WERI-Rb-1 (cell line): ENCODE results near the gene USP21.

ENCODE experiments used
- DNase-seq: peaks from one replicate; pipeline ENCODE4 v3.0.0-alpha.2; 2020
- H3K27ac ChIP-seq: fragments of 250-450 bp; sonication (Bioruptor Pico); 2 replicates; pipeline ENCODE4 v1.5.1; 2020; ENCODE audit warnings: mild to moderate bottlenecking, moderate library complexity
- H3K27me3 ChIP-seq: fragments of 250-450 bp; sonication (Bioruptor Pico); 2 replicates; pipeline ENCODE4 v1.5.1; 2021; ENCODE audit warnings: mild to moderate bottlenecking, low read depth, moderate library complexity; ENCODE audit not compliant: insufficient read depth, severe bottlenecking
- H3K36me3 ChIP-seq: fragments of 250-450 bp; sonication (Bioruptor Pico); 2 replicates; pipeline ENCODE4 v1.5.1; 2020; ENCODE audit warnings: mild to moderate bottlenecking, moderate library complexity
- H3K4me3 ChIP-seq: 2 replicates; pipeline ENCODE4 v1.5.1; 2011; ENCODE audit warnings: low read depth, mild to moderate bottlenecking, control low read depth, low read length
- H3K9me3 ChIP-seq: fragments of 250-450 bp; sonication (Bioruptor Pico); 2 replicates; pipeline ENCODE4 v1.5.1; 2021; ENCODE audit warnings: mild to moderate bottlenecking, moderate library complexity; ENCODE audit not compliant: severe bottlenecking
- TF ChIP-seq, protein P1 (sequence below): IDR thresholded peaks from 2 replicates; pipeline ENCODE4 v1.5.1; 2011; ENCODE audit warnings: low read depth, mild to moderate bottlenecking, control low read depth, inconsistent platforms, low read length

Gene USP21

DNA sequence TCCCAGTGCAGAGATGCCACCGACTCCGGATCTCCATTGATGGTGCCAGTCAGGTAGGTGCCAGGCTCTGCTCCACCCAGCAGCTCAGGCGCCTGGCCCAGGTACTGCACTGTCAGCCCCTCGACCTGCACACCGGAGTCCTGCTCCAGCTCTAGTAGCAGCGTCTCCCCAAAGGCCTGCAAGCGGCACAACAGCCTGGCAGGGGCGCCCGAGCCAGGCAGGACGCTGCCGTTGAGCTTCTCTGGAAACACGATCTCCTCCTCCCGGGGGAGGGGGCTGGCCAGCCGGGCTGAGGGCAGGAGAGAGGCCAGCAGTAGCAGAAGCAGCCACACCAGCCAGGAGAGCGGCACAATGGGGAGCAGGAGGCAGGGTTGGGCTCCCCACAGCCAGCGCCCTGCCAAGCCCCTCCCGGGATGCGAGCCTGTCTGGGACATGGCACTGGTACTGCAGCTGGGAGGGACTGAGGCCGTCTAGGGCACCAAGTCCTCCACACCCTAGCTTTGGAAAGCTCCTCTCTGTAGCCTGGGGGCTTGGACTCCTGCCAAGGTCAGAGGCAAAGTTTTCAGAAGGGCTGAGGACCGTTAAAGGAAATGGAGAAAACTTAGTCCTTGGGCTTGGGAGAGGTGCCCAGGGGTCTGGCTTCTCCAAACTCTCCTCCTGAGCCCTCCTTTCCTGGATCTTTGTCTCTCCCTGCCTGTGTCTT lies 39.0 kb downstream of the USP21 start:
- DNase-seq: peak; percentile 88
- peak overlapping the region; percentile 96 for H3K27ac ChIP-seq
- H3K36me3 ChIP-seq: peaks cover 10% of the 10 kb centered on the region
- TF ChIP-seq, protein P1, sequence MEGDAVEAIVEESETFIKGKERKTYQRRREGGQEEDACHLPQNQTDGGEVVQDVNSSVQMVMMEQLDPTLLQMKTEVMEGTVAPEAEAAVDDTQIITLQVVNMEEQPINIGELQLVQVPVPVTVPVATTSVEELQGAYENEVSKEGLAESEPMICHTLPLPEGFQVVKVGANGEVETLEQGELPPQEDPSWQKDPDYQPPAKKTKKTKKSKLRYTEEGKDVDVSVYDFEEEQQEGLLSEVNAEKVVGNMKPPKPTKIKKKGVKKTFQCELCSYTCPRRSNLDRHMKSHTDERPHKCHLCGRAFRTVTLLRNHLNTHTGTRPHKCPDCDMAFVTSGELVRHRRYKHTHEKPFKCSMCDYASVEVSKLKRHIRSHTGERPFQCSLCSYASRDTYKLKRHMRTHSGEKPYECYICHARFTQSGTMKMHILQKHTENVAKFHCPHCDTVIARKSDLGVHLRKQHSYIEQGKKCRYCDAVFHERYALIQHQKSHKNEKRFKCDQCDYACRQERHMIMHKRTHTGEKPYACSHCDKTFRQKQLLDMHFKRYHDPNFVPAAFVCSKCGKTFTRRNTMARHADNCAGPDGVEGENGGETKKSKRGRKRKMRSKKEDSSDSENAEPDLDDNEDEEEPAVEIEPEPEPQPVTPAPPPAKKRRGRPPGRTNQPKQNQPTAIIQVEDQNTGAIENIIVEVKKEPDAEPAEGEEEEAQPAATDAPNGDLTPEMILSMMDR: peak; percentile 48
- no peaks in the 10 kb centered on the region for H3K9me3 ChIP-seq
- H3K4me3 ChIP-seq: peak overlapping the region; percentile 19
- no peaks in the 10 kb centered on the region for H3K27me3 ChIP-seq

DNA sequence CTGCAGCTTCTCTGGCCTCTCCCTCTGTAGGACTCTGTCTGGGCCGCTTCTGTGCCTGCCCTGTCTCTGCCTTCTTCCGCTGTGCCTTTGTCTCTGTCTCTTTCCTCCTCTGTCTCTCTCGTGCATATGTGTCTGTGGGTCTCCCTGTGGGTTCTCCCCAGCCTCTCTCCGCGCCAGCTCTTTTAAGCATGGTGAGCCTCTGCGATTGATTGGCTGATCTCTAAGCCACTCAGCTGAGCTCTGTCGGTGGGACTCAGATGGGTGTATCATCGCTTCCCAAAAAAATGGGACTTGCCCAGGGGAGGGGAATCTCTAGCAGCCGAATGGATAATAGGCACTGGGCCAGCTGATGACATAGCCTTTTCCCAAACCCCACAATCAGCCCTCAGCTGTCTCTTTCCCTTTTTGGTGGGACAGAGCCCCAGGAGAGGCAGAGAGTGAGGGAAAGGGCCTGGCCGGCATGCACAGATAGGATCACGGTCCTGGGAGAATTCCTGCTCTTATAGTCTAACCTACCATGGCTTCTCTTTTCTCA lies 39.7 kb downstream of the USP21 start, which contains the start of gene ADAMTS4:
Gene ADAMTS4 (minus strand): TSS at position 158 of the 535 bp plus-strand sequence. CDS start 427 bp downstream, outside the sequence.
- peak; percentile 65 for DNase-seq

DNA sequence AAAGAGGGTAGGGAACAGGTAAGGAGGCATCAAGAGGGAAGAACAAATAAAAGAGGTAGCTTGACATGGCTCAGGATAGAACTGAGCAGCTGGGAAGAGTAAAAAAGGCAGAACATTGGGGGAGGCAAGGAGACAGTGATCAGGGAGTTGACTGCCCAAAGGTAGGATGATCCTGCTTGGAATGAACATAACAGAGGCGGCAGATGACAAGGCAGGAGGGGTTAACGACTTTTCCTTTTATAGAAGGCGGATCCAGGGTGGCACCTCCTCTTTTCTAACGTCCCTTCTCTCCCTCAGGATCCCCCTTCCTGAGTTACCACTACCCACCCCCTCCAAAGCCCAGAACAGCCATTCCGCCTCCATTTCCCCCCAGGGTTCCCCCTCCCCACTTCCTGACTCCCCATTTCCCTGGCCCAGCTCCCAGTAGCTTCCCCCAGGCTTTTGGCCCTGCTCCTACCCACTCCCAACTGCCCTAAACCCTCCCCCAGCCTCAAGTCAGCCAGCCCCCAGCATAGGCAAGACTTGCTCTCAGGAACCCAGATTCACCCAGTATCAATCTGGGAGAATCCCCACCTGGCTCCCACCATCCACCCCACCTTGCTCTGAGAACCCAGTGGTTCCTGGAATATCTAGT lies 40.3 kb downstream of the USP21 start:
- H3K36me3 ChIP-seq: peaks cover 19% of the 10 kb centered on the region
- no peak overlapping the region for H3K4me3 ChIP-seq
- 0 out of 2 replicates have a peak overlapping the region, but pooled peaks have one; percentile 7 for H3K27ac ChIP-seq
- no peaks in the 10 kb centered on the region for H3K9me3 ChIP-seq
- DNase-seq: no peak
- H3K27me3 ChIP-seq: no peaks in the 10 kb centered on the region
- TF ChIP-seq, protein P1: no peak

More for the DNA sequence above, 39.7 kb downstream of the USP21 start, which contains the start of gene ADAMTS4:
- Histone ChIP-seq H3K27me3 (no peaks in the 10 kb centered on the region), H3K36me3 (peaks cover 14% of the 10 kb centered on the region), H3K9me3 (no peaks in the 10 kb centered on the region), H3K4me3 (peak within 1 kb of the TSS; percentile 19), H3K27ac (peak within 1 kb of the TSS; percentile 96)
- TF ChIP-seq, protein P1: no peak

DNA sequence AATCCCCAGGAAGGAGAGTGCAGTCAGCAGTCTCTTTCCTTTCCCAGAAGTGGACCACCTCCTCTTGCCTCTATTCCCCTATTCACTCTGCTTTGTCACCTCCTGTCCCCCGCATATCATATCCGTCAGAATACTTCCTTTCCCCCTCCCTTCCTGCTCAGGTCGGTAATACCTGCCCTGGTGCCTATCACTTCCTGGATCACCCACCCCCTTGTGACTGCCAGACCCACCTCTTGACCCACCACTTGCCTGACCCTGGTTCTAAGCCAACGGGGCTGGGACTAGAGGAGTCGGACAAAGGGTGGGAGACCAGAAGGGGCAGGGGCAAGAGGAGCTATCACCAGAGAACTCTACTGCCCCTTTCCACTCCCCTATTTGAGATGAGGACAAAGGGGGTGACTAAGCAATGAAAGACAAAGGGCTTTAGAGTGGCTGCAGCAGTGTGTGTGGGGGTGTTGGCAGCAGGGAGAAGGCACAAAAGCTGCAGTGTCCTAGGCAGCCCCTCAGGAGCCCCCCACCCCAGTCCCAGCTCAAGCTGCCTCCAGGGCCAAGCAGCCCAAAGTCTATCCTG lies 41.2 kb downstream of the USP21 start:
- H3K27ac ChIP-seq: peak overlapping the region; percentile 87
- H3K36me3 ChIP-seq: peaks cover 21% of the 10 kb centered on the region
- H3K4me3 ChIP-seq: no peak overlapping the region
- no peaks in the 10 kb centered on the region for H3K27me3 ChIP-seq
- no peak for DNase-seq
- TF ChIP-seq, protein P1: no peak
- no peaks in the 10 kb centered on the region for H3K9me3 ChIP-seq

DNA sequence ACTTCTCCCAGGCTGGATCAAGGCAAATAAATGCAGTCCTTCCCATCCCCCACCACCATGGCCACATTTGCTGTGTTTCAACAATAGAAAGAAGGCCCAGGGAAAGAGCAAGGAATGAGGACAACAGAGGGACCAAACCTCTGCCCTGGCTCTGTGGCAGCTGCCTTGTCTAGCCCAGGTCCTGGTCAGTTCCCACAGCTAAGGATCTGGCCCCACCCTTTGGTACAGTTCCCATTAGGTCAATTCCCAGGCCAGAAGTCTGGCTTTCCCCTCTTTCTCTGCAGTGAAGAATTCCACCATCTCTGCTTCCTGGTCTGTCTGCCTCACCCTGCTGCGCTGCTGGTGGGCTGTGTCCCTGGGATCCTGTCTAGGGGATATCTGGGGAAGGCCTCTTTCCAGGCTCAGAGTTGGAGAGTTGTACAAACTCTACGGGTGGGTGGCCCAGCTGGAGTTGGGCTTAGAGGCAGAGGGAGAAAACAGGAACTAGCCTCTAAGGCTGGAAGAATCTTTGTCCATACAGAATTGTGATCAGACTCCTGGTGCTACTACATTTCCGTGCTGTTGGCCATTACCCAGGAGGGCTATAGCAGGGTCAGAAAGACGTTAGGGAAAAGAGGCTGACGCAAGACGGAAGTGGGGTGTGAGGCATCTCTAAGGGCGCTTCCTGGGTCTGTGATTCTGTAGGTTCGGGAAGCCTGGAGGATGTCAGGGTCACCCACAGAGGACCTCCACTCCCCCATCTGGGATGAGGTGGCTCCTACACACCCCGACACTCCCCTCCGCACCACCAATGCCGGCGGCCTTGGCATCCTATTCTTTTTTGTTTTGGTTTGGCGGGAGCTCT lies 41.9 kb downstream of the USP21 start:
- TF ChIP-seq, protein P1: no peak
- Histone ChIP-seq H3K27ac (peak overlapping the region; percentile 87), H3K27me3 (no peaks in the 10 kb centered on the region), H3K4me3 (peak overlapping the region; percentile 79), H3K9me3 (no peaks in the 10 kb centered on the region), H3K36me3 (peaks cover 17% of the 10 kb centered on the region)
- DNase-seq: no peak
